Measurements from ENCODE around the gene ANTXR1. TPM values are rescaled to one million over a fixed set of nuclear protein-coding genes. Genes with fewer than 3 reads are reported as not detected.

ANTXR1 gene
- total and polyA plus RNA-seq, 2 donors (not counting 1 experiment from before 2014, with no cell fraction given), result 44.6 to 101 TPM

- TF ChIP-seq EZH2 (IDR thresholded peaks at IDR 0.05; ENCODE audit: low read length, missing control alignments) (no peak), CTCF (conservative IDR thresholded peaks at IDR 0.05 in 1 of 2, IDR thresholded peaks at IDR 0.05 in 1 of 2; ENCODE audit: low read depth in 1 of 2, low read length in 2 of 2) (no peak)
- peaks cover 12% of the 10 kb centered on the region for H3K79me2 ChIP-seq (ENCODE audit: control insufficient read depth, insufficient read depth, low read length)
- no peak overlapping the region for H3K4me3 ChIP-seq (replicated peaks in 1 of 4; ENCODE audit: control extremely low read depth in 1 of 4, insufficient read depth in 1 of 4, low read depth in 3 of 4, low read length in 4 of 4)
- H3K9ac ChIP-seq (ENCODE audit: insufficient read depth, low read length), result no peak overlapping the region
- DNase-seq (ENCODE audit: low read depth in 2 of 2), result no peak
- H3K27me3 ChIP-seq (ENCODE audit: control insufficient read depth, insufficient read depth, low read length), result peaks cover 7% of the 10 kb centered on the region
- no peaks in the 10 kb centered on the region for H3K4me1 ChIP-seq (ENCODE audit: control insufficient read depth, extremely low read depth, insufficient read depth, low read length)
- no peaks in the 10 kb centered on the region for H3K36me3 ChIP-seq (ENCODE audit: control insufficient read depth, insufficient read depth, low read length)
- H4K20me1 ChIP-seq (ENCODE audit: control insufficient read depth, extremely low read depth, insufficient read depth, low read length), result no peaks in the 10 kb centered on the region
- H3K4me2 ChIP-seq (ENCODE audit: extremely low read depth, insufficient read depth, low read length), result no peak overlapping the region
- no peak overlapping the region for H2AFZ ChIP-seq (ENCODE audit: low read length)
- H3K27ac ChIP-seq (ENCODE audit: insufficient read depth, low read length), result no peak overlapping the region
- H3K9me3 ChIP-seq (ENCODE audit: control insufficient read depth, insufficient read depth, low read depth, low read length), result no peaks in the 10 kb centered on the region
These were observed 2.4 kb upstream of the ANTXR1 start for GRCh38 chr2:69010437-69011194.

GRCh38 chr2:69011611-69012157 is 1.3 kb upstream of the ANTXR1 start:
- Histone ChIP-seq H3K4me2 (ENCODE audit: extremely low read depth, insufficient read depth, low read length) (no peak overlapping the region), H3K36me3 (ENCODE audit: control insufficient read depth, insufficient read depth, low read length) (no peaks in the 10 kb centered on the region), H3K27me3 (ENCODE audit: control insufficient read depth, insufficient read depth, low read length) (peaks cover under 1% of the 10 kb centered on the region), H3K27ac (ENCODE audit: insufficient read depth, low read length) (no peak overlapping the region), H2AFZ (ENCODE audit: low read length) (no peak overlapping the region), H4K20me1 (ENCODE audit: control insufficient read depth, extremely low read depth, insufficient read depth, low read length) (no peaks in the 10 kb centered on the region), H3K9me3 (ENCODE audit: control insufficient read depth, insufficient read depth, low read depth, low read length) (no peaks in the 10 kb centered on the region), H3K4me3 (replicated peaks in 1 of 4; ENCODE audit: control extremely low read depth in 1 of 4, insufficient read depth in 1 of 4, low read depth in 3 of 4, low read length in 4 of 4) (no peak overlapping the region), H3K79me2 (ENCODE audit: control insufficient read depth, insufficient read depth, low read length) (peaks cover 19% of the 10 kb centered on the region), H3K9ac (ENCODE audit: insufficient read depth, low read length) (no peak overlapping the region), H3K4me1 (ENCODE audit: control insufficient read depth, extremely low read depth, insufficient read depth, low read length) (no peaks in the 10 kb centered on the region)
- TF ChIP-seq EZH2 (IDR thresholded peaks at IDR 0.05; ENCODE audit: low read length, missing control alignments) (no peak), CTCF (conservative IDR thresholded peaks at IDR 0.05 in 1 of 2, IDR thresholded peaks at IDR 0.05 in 1 of 2; ENCODE audit: low read depth in 1 of 2, low read length in 2 of 2) (no peak)
- DNase-seq (ENCODE audit: low read depth in 2 of 2), result no peak

GRCh38 chr2:69012310-69013141 is 453 bp upstream of the ANTXR1 start:
- TF ChIP-seq EZH2 (IDR thresholded peaks at IDR 0.05; ENCODE audit: low read length, missing control alignments) (no peak), CTCF (conservative IDR thresholded peaks at IDR 0.05 in 1 of 2, IDR thresholded peaks at IDR 0.05 in 1 of 2; ENCODE audit: low read depth in 1 of 2, low read length in 2 of 2) (peak; percentile 70 to 73)
- no peaks in the 10 kb centered on the region for H3K27me3 ChIP-seq (ENCODE audit: control insufficient read depth, insufficient read depth, low read length)

More at GRCh38 chr2:69012310-69013141, 453 bp upstream of the ANTXR1 start:
- Histone ChIP-seq H3K4me2 (ENCODE audit: extremely low read depth, insufficient read depth, low read length) (peak overlapping the region; percentile 98), H3K9me3 (ENCODE audit: control insufficient read depth, insufficient read depth, low read depth, low read length) (no peaks in the 10 kb centered on the region), H2AFZ (ENCODE audit: low read length) (no peak overlapping the region), H3K4me1 (ENCODE audit: control insufficient read depth, extremely low read depth, insufficient read depth, low read length) (peaks cover 3% of the 10 kb centered on the region), H3K79me2 (ENCODE audit: control insufficient read depth, insufficient read depth, low read length) (peaks cover 23% of the 10 kb centered on the region), H3K36me3 (ENCODE audit: control insufficient read depth, insufficient read depth, low read length) (no peaks in the 10 kb centered on the region), H4K20me1 (ENCODE audit: control insufficient read depth, extremely low read depth, insufficient read depth, low read length) (no peaks in the 10 kb centered on the region), H3K4me3 (replicated peaks in 1 of 4; ENCODE audit: control extremely low read depth in 1 of 4, insufficient read depth in 1 of 4, low read depth in 3 of 4, low read length in 4 of 4) (peak overlapping the region; percentile 76 to 97 (median 90)), H3K27ac (ENCODE audit: insufficient read depth, low read length) (peak overlapping the region; percentile 73), H3K9ac (ENCODE audit: insufficient read depth, low read length) (peak overlapping the region; percentile 92)
- peak; percentile 39 to 79 for DNase-seq (ENCODE audit: low read depth in 2 of 2)
